D721Med (cell line): Measurements from ENCODE around the gene CFAP65.

Experiments used
- DNase-seq: peaks from one replicate; pipeline ENCODE4 v3.0.0; 2011; ENCODE audit warnings: low spot score; ENCODE audit not compliant: insufficient read length
- FAIRE-seq: peaks from 2 replicates; lab custom pipeline; 2011; peaks lifted over from hg19 to GRCh38; lab: Jason Lieb, UNC
- TF ChIP-seq, protein P1 (sequence below): IDR thresholded peaks from 2 replicates; pipeline ENCODE4 v1.5.1; 2012; ENCODE audit warnings: mild to moderate bottlenecking, control low read depth; ENCODE audit not compliant: insufficient read depth; ENCODE audit errors: missing control alignments

CFAP65 gene

DNA sequence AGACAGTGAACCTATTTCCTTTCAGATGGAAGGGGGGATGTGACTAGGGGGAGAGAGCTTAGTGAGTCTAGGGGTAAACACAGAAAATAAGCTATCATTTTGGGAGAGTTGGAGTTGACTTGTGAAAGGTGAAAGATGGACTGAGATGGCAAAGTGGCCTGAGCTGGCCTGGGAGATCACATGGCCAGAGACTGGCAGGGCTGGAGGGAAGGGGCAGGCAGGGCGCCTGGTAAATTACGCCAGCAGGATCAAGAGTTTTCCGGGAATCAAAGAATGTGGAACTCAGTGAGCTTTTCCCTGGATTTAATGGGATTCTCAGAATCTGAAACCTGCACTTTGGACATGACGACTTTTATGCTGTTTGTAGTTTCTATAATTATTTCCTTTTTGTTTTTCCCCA lies 841 bp upstream of the CFAP65 start:
- TF ChIP-seq, protein P1, sequence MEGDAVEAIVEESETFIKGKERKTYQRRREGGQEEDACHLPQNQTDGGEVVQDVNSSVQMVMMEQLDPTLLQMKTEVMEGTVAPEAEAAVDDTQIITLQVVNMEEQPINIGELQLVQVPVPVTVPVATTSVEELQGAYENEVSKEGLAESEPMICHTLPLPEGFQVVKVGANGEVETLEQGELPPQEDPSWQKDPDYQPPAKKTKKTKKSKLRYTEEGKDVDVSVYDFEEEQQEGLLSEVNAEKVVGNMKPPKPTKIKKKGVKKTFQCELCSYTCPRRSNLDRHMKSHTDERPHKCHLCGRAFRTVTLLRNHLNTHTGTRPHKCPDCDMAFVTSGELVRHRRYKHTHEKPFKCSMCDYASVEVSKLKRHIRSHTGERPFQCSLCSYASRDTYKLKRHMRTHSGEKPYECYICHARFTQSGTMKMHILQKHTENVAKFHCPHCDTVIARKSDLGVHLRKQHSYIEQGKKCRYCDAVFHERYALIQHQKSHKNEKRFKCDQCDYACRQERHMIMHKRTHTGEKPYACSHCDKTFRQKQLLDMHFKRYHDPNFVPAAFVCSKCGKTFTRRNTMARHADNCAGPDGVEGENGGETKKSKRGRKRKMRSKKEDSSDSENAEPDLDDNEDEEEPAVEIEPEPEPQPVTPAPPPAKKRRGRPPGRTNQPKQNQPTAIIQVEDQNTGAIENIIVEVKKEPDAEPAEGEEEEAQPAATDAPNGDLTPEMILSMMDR: no peak
- FAIRE-seq: no peak

GRCh38 chr2:219038600-219038999 lies 2.7 kb downstream of the CFAP65 start:
- DNase-seq (no peak), FAIRE-seq (no peak)
- TF ChIP-seq, protein P1: no peak

More for the DNA sequence above, 841 bp upstream of the CFAP65 start:
- DNase-seq: no peak

GRCh38 chr2:219037783-219038499 lies 3.4 kb downstream of the CFAP65 start:
- no peak for DNase-seq
- no peak for FAIRE-seq
- TF ChIP-seq, protein P1: no peak

- TF ChIP-seq, protein P1: no peak
- no peak for FAIRE-seq
- DNase-seq: no peak
Measured at GRCh38 chr2:219035942-219036341, 5.4 kb downstream of the CFAP65 start.

DNA sequence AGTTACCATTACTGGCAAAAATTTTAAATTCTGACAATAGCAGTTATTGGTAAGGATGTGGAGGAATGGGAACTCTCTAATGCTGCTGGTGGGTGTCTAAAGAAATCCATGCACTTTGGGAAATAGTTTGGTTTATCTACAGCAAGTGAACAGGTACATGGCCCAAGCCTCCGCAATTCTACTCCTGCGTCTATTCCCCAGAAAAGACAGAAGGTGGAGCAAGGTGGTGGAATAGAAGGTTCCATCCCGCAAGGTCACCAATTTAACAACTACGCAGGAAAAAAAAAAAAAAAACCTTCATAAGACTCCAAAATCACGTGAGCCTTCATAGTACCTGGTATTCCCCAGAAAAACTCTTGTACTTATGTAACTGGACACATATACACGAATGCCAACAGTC lies 6.5 kb downstream of the CFAP65 start:
- no peak for DNase-seq
- TF ChIP-seq, protein P1: no peak
- FAIRE-seq: no peak

- FAIRE-seq: no peak
- TF ChIP-seq, protein P1: no peak
- no peak for DNase-seq
Measured at GRCh38 chr2:219032051-219032745, 9.1 kb downstream of the CFAP65 start.
